ENCODE measurements around the gene IRGQ. TPM values are rescaled to one million over a fixed set of nuclear protein-coding genes. Genes with fewer than 3 reads are reported as not detected.
A peak's percentile ranks its signal among the peaks of the same experiment; 100 is the strongest.
"Not testable (repeated sequence)": the region's sequence is repeated elsewhere in the genome, so short reads cannot be mapped to it uniquely, and the experiment has no call there.

IRGQ gene
- polyA plus RNA-seq, 12 donors, result 10.0 to 18.0 (median 13.6) TPM; not detected in 1

- no peak for DNase-seq
These were observed 47.2 kb downstream of the IRGQ start for GRCh38 chr19:43548706-43549105.

GRCh38 chr19:43547926-43548325, 48.0 kb downstream of the IRGQ start:
- DNase-seq, result not testable (repeated sequence)

GRCh38 chr19:43546581-43546980, 49.4 kb downstream of the IRGQ start:
- DNase-seq, result no peak

GRCh38 chr19:43545981-43546380, 50.0 kb downstream of the IRGQ start:
- no peak for DNase-seq

GRCh38 chr19:43545276-43545675, 50.7 kb downstream of the IRGQ start:
- no peak for DNase-seq

- no peak for DNase-seq
These were observed 51.9 kb downstream of the IRGQ start for GRCh38 chr19:43544077-43544476.

- no peak for DNase-seq
These were observed 53.8 kb downstream of the IRGQ start for GRCh38 chr19:43541920-43542650.

- DNase-seq, result no peak
These were observed 55.6 kb downstream of the IRGQ start for GRCh38 chr19:43540381-43540780.

GRCh38 chr19:43538922-43539321, 57.0 kb downstream of the IRGQ start:
- DNase-seq, result no peak

GRCh38 chr19:43534816-43535761, 60.8 kb downstream of the IRGQ start:
- peak; percentile 60 for DNase-seq

Other genes starting within 250 kb of the IRGQ start
- 1 to 10 TPM in 1 of 12 donors, under 1 TPM in 8, not detected in 3; 0.14 to 1.1 (median 0.30) TPM for gene CD177, start 242.4 kb downstream of the IRGQ start, polyA plus RNA-seq (ENCODE audit: insufficient read length in 12 of 12)
- gene TEX101, start 181.2 kb downstream of the IRGQ start, polyA plus RNA-seq (ENCODE audit: insufficient read length in 12 of 12), result under 1 TPM in 1 of 12 donors, not detected in 11; 0.15 TPM
- gene LYPD3, start 130.5 kb downstream of the IRGQ start, polyA plus RNA-seq (ENCODE audit: insufficient read length in 12 of 12), result 10 to 100 TPM in 3 of 12 donors, 1 to 10 TPM in 1, under 1 TPM in 6, not detected in 2; 0.26 to 88.2 (median 0.73) TPM
- gene PHLDB3, start 91.4 kb downstream of the IRGQ start, polyA plus RNA-seq (ENCODE audit: insufficient read length in 12 of 12), result 10 to 100 TPM in 1 of 12 donors, 1 to 10 TPM in 9, not detected in 2; 2.2 to 15.6 (median 4.0) TPM
- 10 to 100 TPM in 10 of 12 donors, 1 to 10 TPM in 1, not detected in 1; 9.7 to 50.2 (median 14.5) TPM for gene ETHE1, start 68.9 kb downstream of the IRGQ start, polyA plus RNA-seq (ENCODE audit: insufficient read length in 12 of 12)
- gene ZNF575, start 62.9 kb downstream of the IRGQ start, polyA plus RNA-seq (ENCODE audit: insufficient read length in 12 of 12), result 10 to 100 TPM in 1 of 12 donors, 1 to 10 TPM in 10, not detected in 1; 1.5 to 12.8 (median 2.6) TPM
- 10 to 100 TPM in 11 of 12 donors, not detected in 1; 22.0 to 50.6 (median 30.6) TPM for gene XRCC1, start 20.6 kb downstream of the IRGQ start, polyA plus RNA-seq (ENCODE audit: insufficient read length in 12 of 12)
- 10 to 100 TPM in 2 of 12 donors, 1 to 10 TPM in 8, not detected in 2; 3.2 to 11.7 (median 5.9) TPM for gene PINLYP, start 20.3 kb downstream of the IRGQ start, polyA plus RNA-seq (ENCODE audit: insufficient read length in 12 of 12)
- 10 to 100 TPM in 2 of 12 donors, 1 to 10 TPM in 8, not detected in 2; 7.2 to 11.6 (median 8.4) TPM for gene ZNF576, start 461 bp upstream of the IRGQ start, polyA plus RNA-seq (ENCODE audit: insufficient read length in 12 of 12)
- gene SRRM5, start 16.0 kb upstream of the IRGQ start, polyA plus RNA-seq (ENCODE audit: insufficient read length in 12 of 12), result under 1 TPM in 10 of 12 donors, not detected in 2; 0.10 to 0.92 (median 0.45) TPM
- 100 to 1,000 TPM in 1 of 12 donors, 10 to 100 TPM in 10, not detected in 1; 38.1 to 137 (median 42.6) TPM for gene ZNF428, start 23.5 kb upstream of the IRGQ start, polyA plus RNA-seq (ENCODE audit: insufficient read length in 12 of 12)
- gene CADM4, start 43.7 kb upstream of the IRGQ start, polyA plus RNA-seq (ENCODE audit: insufficient read length in 12 of 12), result 10 to 100 TPM in 4 of 12 donors, 1 to 10 TPM in 7, not detected in 1; 5.8 to 19.6 (median 9.2) TPM
- 10 to 100 TPM in 2 of 12 donors, 1 to 10 TPM in 9, not detected in 1; 3.7 to 16.5 (median 5.9) TPM for gene PLAUR, start 74.0 kb upstream of the IRGQ start, polyA plus RNA-seq (ENCODE audit: insufficient read length in 12 of 12)
- gene IRGC, start 119.9 kb upstream of the IRGQ start, polyA plus RNA-seq (ENCODE audit: insufficient read length in 12 of 12), result under 1 TPM in 1 of 12 donors, not detected in 11; 0.13 TPM
- gene SMG9, start 158.8 kb upstream of the IRGQ start, polyA plus RNA-seq (ENCODE audit: insufficient read length in 12 of 12), result 10 to 100 TPM in 11 of 12 donors, not detected in 1; 29.9 to 65.4 (median 33.6) TPM
- gene KCNN4, start 184.8 kb upstream of the IRGQ start, polyA plus RNA-seq (ENCODE audit: insufficient read length in 12 of 12), result 1 to 10 TPM in 2 of 12 donors, under 1 TPM in 8, not detected in 2; 0.29 to 2.0 (median 0.64) TPM
- 1 to 10 TPM in 2 of 12 donors, under 1 TPM in 8, not detected in 2; 0.34 to 1.6 (median 0.60) TPM for gene LYPD5, start 206.3 kb upstream of the IRGQ start, polyA plus RNA-seq (ENCODE audit: insufficient read length in 12 of 12)
- 10 to 100 TPM in 7 of 12 donors, 1 to 10 TPM in 4, not detected in 1; 5.6 to 18.5 (median 11.6) TPM for gene ZNF283, start 231.2 kb upstream of the IRGQ start, polyA plus RNA-seq (ENCODE audit: insufficient read length in 12 of 12)